GM21360 (cell line): ENCODE results near the gene UXS1.

Experiments
- ATAC-seq: cut with Tn5 transposase; IDR thresholded peaks from one replicate; pipeline ENCODE4 v1.9.1; 2021; ENCODE audit warnings: mild to moderate bottlenecking, moderate library complexity; ENCODE audit not compliant: unreplicated experiment

Gene UXS1

DNA sequence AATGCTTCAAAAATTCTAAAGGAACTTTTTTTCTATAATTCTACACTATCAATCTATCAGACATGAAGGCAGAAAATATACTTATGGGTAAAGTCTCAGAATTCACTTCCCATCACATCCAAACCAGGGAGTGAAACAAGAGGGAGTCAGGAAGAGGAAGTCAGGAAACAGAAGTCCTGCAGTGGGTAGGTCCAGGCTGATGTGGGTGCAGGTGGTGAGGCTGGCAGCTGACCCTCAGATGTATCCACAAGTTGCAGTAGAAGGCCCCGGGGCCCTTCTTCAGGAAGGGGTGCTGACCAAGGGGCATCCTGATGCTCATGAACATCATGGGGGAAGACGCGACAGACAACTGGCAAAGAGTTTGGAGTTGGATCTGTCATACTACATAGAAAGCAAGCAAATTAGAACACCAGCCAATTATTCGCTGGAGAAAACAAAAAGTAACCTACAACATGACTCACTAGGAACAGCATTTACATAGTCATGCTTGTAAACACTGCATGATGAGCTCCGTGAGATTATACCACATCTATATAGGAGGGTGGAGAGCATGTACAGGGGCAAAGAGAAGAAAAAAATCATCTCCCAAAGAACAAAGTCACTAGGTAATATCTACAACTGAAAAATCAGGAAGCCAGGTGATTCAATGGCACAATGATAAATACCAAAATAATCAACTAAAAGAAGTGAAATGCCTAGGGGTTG is 4.2 kb downstream of the UXS1 start:
- ATAC-seq, result no peak

DNA sequence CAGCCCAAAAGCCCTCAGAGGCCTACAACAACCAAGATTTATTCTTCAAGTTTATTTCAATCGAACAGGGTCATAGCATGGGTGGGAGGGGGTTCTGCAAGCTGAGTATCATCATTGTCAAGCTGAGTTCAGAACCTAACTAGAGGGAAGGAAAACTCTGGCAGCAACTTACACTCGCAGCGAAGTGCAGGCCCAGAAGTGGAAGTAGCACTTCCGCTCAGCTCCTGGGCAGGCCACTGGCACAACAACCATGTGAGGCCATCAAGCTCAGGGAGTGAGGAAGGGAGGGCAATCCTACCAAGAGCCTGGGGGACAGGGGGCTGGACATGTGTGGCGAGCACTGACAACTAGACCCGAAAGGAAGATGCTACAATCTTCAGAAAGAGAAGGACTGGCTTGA is 4.8 kb downstream of the UXS1 start:
- no peak for ATAC-seq

DNA sequence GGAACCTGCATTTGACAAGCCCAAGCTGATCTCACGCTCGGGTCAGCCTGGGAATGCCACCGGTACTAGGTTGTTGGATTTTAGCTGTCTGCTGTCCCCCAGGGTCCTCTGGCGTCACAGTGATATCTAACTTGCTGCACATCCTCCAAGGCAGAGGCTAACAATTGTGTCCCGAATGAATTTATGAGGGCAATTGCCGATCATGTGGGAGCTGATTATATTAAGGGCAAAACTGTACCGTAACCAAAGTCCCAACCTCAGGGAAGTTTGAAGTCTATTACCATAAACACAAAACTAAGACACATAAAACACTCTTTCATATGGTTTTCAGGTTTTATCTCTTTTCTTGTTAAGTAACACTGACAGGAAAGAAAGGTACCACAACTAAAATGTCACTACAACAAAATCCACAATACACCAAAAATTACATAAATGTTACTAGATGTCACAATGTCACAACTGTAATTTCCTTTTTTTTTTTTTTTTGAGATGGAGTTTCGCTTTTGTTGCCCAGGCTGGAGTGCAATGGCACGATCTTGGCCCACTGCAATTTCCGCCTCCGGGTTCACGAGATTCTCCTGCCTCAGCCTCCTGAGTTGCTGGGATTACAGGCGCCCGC is 6.7 kb downstream of the UXS1 start:
- ATAC-seq, result no peak

DNA sequence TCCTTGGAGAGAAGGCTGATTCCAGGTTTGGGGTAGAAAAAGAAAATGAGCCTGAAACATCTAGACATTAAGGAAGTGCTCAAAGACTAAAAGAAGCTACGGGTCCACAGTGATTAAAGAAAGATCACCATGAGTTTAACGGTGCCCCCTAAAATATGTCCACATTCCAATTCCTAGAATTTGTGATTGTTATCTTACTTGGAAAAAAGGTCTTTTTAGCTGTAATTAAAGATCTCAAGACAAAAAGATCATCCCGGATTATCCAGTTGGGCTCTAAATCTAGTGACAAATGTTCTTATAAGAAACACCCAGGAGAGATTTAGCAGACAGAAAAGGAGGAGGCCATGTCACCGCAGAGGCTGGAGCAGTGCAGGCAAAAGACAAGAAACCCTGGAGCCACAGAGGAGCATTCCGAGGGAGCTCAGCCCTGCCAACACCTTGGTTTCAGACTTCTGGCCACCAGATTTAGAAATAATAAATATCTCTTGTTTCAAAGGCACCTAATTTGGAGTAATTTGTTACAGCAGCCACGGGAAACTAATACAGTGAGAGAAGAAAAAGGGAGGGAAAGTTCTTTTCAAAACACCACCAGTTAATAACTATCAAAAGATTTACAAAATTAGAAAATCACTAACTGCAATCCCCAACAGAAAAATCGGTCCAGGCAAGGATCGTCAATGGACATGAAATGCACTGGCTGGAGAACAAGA is 8.5 kb downstream of the UXS1 start:
- ATAC-seq, result no peak

DNA sequence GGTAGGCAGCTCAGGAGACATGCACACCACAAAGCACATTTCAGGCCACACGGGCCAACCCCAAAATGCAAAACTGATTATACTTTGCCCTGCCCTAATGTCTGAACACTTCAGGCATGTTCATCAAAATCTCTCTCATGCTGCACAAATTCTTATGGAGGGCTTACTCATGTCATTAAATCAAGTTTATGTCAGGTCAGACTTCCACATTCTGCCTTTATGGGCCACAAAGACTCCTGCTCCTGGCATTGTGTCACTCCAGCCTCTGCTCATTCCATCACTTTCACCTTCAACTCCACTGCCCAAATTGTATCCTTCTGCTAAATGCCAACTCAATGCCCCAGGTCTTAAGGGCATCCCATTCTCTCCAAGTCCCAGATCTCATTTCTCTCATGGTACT is 9.2 kb downstream of the UXS1 start:
- no peak for ATAC-seq

DNA sequence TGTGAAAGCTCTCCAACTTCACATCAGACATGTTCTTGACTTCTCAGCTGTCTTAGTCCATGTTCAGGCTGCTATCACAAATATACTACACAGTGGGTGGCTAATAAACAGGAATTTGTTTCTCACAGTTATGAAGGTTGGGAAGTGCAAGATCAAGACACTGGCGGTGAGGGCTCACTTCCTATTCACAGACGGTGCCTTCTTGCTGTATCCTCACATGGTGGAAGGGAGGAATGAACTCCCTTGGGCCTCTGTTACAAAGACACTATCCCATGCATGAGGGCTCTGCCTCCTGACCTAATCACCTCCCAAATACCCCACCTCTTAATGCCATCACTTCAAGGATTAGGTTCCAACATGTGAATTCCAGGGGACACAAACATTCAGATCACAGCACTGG is 9.7 kb downstream of the UXS1 start:
- no peak for ATAC-seq

DNA sequence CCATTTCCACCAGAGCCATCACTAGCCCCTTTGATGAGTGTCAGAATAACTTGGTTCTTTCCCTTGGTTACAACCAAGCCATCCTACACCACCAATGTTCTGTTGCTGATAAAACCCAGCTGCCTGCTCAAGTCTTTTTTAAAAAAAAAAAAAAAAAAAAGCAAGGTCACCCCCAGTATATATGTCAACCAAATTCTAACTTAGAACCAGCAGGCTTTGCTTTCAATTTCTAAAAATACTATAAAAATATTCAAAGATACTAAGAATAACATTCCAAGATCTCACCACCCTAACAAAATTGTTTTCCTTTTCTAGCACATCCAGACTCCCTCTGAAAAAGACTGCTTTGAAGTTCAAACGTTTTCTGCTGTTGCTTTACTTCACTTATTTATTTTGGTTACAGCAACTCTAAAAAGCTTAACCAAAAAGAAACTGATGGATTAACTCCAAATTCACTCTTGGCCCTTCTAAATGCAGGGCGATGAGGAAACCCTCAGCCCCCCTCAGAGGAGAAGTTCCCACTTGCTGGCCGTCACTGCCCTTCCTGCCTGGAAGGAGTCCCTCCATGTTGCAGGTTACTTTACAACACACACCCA is 10.9 kb downstream of the UXS1 start:
- ATAC-seq, result no peak

DNA sequence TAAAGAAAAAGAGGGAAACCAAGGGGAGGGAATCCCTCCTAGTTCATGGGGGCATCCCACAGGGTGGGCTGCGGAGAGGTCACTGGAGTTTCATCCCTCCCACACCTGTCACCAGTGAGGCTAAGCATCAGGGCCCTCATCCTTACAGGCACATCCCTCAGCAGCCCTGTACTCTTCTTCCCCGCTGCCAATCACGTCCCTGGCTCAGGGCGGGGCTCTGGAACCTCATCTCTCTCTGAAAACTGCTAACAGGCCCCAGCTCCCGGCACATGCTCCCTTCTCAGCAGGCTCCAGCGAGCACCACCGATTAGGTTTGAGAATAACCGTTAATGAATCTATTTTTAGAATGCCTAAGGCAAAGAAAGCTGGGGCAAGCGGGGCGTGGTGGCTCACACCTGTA is 13.0 kb downstream of the UXS1 start:
- no peak for ATAC-seq

DNA sequence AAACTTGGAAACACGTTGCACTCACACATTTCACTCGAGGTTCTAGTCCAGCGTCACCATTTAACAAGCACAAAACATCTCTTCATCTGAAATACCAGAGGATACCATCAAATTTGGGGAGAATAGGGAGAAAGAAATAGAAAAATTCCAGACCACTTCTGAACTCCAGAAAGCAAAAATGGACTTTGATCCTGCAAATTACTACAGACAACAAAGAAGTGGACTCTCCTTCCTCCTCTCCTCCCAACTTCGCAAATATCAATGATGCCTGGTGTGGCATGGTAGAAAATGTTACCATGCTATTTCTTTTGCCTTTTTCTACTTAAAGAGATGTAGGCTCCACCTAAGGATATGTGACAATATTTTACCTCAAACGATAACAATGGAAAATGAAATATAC is 13.5 kb downstream of the UXS1 start:
- no peak for ATAC-seq

DNA sequence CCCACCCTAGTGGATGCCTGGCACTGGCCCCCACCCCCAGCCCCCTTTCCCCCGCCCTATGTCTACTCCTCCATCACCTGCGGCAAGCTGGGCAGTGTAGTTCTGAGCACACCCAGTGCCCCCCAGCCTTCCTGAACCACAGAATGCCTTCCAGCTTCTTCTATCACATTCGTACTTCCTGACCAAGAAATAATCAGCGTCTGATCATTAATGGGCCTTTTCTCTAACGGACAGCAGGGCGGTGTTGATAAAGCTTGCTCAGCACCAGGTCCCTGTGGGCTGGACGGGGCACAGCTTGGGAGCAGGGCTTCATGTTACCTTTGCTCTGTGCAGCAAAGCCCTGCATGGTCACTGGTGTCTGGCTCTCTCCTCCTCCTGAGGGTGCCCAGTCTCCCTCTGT is 15.4 kb downstream of the UXS1 start:
- no peak for ATAC-seq

DNA sequence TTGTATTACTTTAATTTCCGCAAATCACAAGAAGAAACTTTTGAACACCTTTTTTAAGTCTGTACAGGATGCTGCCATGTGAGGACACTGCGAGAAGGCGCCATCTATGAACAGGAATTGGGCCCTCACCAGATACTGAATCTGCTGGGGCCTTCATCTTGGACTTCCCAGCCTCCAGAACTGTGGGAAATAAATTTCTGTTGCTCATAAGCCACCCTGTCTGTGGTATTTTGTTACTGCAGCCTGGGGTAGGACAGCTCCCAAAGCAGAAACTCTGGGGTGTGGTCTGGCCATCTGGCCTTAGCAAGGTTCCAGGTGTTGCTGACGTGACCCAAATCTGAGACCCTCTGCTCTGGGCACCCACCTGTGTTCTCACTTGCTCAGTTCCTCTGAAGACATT is 16.5 kb downstream of the UXS1 start:
- ATAC-seq, result no peak

DNA sequence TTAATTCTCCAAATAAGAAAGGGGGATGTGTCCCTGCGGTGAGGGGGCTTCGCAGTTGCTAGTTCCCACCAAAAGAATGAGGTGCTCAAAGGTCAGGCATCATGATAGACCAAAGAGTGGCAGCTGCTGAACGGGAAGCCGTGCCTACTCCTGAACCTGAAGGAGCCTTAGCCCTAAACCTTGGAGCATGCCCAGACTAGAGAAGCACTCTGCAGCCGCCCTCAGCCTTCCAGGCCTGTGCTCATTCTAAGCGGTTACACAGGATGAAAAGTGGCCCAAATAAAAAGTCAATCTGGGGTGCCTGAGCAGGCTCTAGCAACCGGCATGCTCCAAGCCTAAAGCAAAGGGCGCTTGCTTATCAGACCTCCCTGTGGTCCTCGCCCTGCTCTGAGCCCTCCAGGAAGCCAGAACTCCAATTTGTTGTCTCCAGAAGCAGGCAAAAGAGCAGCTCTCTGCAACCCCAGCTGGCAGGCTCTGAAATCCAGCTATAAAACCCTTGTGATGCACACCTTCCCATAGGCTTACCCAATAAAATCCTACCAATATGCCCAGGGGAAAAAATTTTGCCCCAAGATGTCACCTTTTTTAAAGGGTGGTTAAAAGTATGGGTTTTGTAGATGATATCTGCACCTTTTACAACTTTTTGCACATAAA is 17.5 kb downstream of the UXS1 start:
- ATAC-seq, result no peak

DNA sequence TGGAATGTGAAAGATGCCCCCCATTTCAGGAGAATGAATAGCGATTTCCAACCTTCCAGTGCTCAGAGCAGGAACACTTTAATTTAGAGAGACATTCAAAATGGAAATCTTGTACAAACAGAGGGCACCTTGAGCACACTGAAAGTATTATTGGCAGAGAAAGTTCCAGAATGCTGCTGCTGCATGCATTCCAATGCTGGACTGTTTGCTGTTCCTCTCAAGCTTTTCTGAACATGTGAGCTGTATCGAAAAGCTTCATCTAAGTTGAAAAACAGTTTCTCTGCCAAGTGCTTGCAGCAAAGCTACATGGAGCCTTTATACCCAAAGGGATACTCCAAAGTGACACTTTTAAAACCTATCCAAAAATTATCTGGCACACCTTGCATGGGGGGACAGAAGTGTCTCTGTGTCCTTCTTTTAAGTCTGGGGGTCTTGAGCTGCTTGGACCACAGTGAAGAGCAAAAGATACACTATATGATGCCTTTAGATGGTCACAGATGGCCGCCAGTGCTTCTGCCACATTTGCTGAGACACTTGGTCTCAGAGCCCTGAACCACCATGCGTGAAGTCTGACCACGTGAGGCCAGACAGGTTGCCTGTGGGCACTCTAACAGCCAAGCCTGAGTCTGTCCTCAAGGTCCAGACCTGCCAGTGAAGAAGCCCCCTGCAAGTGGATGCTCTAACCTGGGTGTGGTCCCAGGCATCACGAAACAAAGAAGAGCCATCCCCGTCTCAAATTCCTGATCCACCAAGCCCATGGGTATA is 18.8 kb downstream of the UXS1 start:
- ATAC-seq, result no peak

DNA sequence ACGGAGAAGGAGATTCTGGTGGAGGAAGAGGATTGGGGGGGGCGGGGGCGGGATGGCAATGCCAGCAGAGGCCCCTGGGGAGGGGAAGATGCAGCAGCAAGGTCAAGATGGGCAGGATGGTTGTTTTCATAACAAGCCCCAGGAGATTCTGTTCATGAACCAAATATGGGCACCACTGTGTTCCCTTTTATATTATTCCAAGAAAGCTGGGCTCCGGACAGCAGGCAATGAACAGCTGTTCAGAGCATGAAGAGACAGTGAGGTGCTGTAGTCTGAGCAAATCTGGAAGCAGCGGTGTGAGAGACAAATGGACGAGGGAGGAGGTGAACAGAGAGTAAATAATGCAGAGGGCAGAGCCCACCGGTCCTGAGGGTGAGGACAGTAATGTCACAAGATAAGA is 20.0 kb downstream of the UXS1 start:
- no peak for ATAC-seq

DNA sequence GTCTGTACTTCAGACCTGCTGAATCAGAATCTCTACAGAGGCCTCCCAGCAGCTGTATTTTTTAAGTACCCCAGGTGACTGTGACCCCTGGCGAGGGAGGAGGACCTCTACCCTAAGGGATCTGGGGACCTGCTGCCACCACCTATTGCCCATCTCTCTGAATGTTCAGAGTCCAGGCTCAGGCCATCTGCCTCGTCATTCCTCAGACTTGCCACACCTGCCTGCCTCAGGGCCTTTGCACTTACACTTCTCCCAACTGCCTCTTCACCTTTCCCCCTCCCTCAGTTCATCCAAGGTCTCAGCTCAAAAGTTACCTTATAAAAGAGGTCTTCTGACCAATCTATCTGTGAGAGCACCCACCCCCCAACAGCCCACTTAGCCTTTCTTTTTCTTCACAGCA is 21.5 kb downstream of the UXS1 start:
- no peak for ATAC-seq

DNA sequence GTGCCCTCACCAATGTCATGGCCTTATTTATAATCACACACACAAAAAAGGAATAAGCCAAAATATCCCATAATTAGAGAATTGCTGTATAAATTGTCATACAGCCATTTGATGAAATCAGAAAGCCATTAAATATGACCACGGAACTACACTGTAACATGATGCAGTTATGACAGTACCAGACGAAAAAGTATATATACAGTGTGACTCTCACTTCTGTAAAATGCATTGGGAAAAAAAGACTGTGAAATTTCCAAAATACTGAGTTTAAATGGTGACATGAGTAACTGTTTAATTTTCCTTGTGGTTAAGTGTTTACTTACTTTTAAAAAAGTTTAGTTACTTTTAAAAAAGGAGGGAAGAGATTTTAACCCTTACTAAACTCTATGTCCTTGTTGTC is 25.4 kb downstream of the UXS1 start:
- ATAC-seq, result no peak

DNA sequence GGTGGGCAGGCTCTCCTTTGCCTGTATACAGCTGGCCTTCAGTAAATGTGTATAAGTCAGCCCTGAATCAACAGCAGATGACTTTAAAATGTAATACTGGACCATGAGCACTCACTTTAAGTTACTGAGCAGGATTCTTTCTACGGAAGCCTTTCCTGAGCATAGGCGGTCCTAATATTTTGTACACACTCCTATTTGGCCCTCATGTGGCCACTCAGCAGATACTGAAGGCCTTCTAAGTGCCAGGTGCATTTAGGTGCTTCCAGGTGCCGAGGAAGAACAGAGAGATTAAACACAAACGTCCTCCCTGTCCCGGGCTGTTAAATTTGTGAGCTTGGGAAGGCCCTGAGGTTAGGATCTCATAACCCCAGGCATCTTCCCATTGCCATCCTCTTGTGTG is 27.0 kb downstream of the UXS1 start:
- ATAC-seq, result no peak

DNA sequence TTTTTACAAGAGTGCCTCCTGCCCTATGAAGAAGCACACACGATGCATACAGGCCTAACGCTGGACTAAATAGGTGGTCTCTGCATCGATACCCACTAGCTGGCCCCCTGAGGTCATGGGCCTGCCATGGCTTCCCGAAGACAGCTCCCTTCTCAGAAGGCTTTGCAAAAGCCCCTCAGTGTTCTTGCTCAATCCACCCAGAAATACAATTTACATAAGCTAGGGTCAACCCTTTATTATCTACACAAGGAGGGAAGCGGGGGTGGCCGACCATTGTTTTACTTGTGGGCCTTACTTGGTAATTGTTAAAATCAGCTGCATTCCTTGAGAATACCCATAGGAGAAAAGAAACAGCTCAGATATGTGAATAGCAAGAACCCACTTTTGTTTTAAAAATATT is 28.5 kb downstream of the UXS1 start:
- no peak for ATAC-seq

DNA sequence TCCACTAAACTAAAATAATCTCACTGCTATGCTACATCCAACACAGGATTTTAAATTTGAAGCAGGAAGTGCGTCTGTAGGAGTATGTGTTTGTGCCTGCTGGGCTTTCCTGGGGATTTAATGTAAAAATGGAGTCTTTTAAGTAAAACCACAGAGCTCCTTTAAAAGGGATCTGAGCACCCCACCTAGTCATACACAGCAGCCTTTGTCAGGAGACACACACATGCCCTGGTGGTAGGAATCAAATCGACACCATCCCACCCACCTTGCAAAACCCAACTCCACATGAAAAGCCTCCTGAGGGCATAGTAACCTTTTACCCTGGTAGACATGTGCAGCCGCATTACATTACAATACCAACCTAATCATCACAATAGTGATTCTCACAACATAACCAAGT is 29.1 kb downstream of the UXS1 start:
- no peak for ATAC-seq

DNA sequence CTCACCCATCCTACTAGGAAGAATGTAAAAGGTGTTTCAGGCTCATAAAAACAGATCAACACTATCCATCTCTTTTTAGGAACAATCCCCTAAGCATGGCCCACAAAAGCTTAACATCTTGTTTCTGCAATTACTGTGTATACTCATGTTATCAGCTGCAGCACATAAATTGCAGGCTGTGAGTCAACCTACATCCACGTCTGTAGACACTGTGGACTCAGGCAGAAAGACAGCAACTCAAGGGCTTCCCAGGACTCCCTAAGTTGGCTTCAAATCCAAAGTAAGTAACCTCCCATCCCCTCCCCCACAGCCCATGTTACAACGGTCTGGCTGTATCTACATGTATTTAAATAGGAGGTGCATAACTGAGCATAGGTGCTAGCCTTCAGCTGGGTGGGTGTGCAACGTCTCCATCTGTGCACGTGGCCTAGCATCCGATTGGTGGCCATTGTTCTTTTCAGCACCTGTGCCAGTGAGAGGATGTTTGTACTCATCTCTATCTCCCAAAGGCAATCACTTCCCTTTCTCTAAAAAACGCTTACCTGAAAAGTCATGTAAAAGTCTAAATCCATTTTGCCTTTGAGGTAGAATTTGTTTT is 30.1 kb downstream of the UXS1 start:
- ATAC-seq, result no peak
